Activated gamma-delta T cell (primary cell): ENCODE data around the gene DRC7.
"Not testable (repeated sequence)": the region's sequence is repeated elsewhere in the genome, so short reads cannot be mapped to it uniquely, and the experiment has no call there.

Experiments used
- DNase-seq: peaks from one replicate; lab custom pipeline; 2025; lab: John Stamatoyannopoulos, UW

DRC7 gene

GRCh38 chr16:57658878-57659674 is 35.5 kb upstream of the DRC7 start:
- no peak for DNase-seq

- no peak for DNase-seq
Observed at GRCh38 chr16:57660715-57661463, 33.7 kb upstream of the DRC7 start.

- no peak for DNase-seq
Observed at GRCh38 chr16:57661510-57661909, 33.1 kb upstream of the DRC7 start.

- no peak for DNase-seq
Observed at GRCh38 chr16:57661936-57662906, 32.4 kb upstream of the DRC7 start.

- no peak for DNase-seq
Observed at GRCh38 chr16:57663436-57663835, 31.2 kb upstream of the DRC7 start.

- DNase-seq: no peak
Observed at GRCh38 chr16:57663917-57664661, 30.5 kb upstream of the DRC7 start.

- DNase-seq: no peak
Observed at GRCh38 chr16:57664662-57665025, 30.0 kb upstream of the DRC7 start.

GRCh38 chr16:57665541-57665940 is 29.1 kb upstream of the DRC7 start:
- DNase-seq: no peak

GRCh38 chr16:57666353-57667047 is 28.1 kb upstream of the DRC7 start:
- DNase-seq: no peak

- no peak for DNase-seq
Observed at GRCh38 chr16:57667048-57667525, 27.5 kb upstream of the DRC7 start.

- no peak for DNase-seq
Observed at GRCh38 chr16:57667526-57668262, 26.9 kb upstream of the DRC7 start.

- no peak for DNase-seq
Observed at GRCh38 chr16:57668263-57668571, 26.4 kb upstream of the DRC7 start, which contains the start of gene ADGRG3. ADGRG3 (plus strand) TSS chr16:57668306; CDS start chr16:57668348, 42 bp downstream.

GRCh38 chr16:57668630-57669475 is 25.8 kb upstream of the DRC7 start:
- DNase-seq: no peak

- DNase-seq: no peak
Observed at GRCh38 chr16:57669476-57670162, 25.0 kb upstream of the DRC7 start.

- no peak for DNase-seq
Observed at GRCh38 chr16:57670196-57670595, 24.4 kb upstream of the DRC7 start.

- not testable (repeated sequence) for DNase-seq
Observed at GRCh38 chr16:57671451-57671850, 23.2 kb upstream of the DRC7 start.

- no peak for DNase-seq
Observed at GRCh38 chr16:57672416-57672815, 22.2 kb upstream of the DRC7 start.

- DNase-seq: no peak
Observed at GRCh38 chr16:57672824-57673223, 21.8 kb upstream of the DRC7 start.
